ENCODE measurements around the gene ACOXL.

GRCh38 chr2:110807522-110807921 is 75.1 kb downstream of the ACOXL start:
- TF ChIP-seq CTCF (IDR thresholded peaks at IDR 0.05) (no peak), POLR2A (IDR thresholded peaks at IDR 0.05) (no peak), EP300 (IDR thresholded peaks at IDR 0.05) (no peak)

Data from ovary (tissue), 3 donors.